Occipital lobe (tissue), 2 donors: Measurements from ENCODE around the gene TTC28. TPM values are rescaled to one million over a fixed set of nuclear protein-coding genes. Genes with fewer than 3 reads are reported as not detected.
A peak's percentile ranks its signal among the peaks of the same experiment; 100 is the strongest.

Experiments
- DNase-seq: peaks from one replicate; lab custom pipeline; 2025; lab: John Stamatoyannopoulos, UW
- total RNA-seq: library from RNA; depleted of rRNA; stranded (reverse); fragments of >200 nt; gene quantifications from one replicate; pipeline ENCODE4 v1.2.3, GENCODE V29; 2014

Gene TTC28
- total RNA-seq, 1 donor from 2014 or later, result 157 TPM

DNA sequence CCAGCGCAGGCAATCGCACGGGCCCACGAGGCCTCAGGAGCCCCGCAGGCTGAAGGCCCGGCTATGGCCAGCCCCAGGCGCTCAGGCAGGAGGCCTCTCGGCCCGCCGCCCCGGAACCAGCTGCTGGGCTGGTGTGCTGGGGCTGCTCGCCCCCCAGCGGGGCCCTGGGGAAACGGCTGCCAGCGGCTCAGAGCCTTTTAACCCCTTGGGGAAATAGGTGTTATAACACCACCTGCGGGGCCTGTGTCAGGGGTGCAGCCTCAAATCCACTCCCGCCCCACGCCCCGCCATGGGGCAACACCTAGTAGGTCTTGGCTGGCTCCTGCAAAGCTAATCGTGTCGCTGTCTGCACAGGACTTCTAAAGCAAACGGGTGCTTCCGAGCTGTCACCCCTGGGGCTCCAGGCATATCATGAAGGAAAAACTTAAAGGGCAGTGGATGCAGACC, 237.4 kb downstream of the TTC28 start:
- DNase-seq, result peak; percentile 60

DNA sequence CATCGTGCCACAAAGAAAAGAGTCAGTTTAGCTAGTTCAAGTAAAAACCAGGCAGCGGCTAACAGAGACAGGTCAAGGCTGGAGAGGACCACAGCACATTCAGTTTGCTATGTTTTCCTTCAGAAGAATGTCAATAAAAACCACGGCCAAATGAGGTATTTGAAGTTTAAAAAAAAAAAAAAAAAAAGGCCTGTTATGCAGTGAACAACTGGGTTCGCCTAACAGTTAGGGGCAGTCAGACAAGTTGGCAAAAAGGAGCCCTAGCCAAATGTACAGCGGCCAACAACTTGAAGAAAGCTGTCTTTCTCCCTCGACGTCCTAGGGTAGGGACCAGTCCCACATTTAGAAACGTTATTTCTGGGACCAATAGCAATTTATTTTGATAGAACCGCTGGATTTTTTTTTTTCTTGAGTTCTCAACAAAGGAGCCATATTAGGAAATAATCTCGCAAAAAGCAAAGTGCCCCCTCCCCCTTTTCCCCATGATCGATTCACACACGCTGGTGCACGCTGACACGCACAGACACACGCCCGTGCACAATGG, 237.8 kb downstream of the TTC28 start:
- no peak for DNase-seq

DNA sequence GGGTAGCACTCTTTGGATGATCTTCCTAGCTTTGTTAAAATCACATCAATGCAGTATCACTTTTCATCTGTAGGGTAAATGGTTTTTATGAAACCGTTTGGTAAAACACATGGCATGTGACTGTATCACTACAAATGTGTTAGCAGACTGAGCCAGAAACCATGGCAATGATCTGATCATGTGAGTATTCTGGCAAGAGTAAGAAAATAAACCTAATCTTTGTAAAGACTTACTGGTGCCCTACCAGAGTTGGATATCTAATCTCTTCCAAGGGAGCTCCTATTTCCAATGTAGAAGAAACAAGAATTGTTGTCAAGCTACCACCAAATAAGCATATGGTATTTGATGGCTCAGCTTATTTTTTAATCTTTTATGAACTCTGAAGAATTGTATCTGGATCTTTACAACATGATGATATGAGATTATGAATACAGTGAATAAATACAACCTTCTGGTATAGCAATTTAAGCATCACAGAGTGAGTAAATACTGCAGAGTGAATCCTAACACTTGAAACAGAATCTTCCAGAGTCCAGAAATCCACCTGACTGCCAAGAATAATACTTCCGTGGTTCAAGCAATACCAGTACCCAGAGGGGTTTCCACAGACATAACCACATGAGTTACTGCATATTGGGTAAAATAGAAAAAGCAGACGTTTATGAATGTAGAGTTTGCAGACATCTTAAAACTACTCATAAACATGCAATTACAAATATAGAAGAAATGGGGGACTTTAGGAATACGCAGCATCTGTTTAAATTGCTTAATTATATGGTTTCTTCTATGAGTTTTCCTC, 238.8 kb downstream of the TTC28 start:
- no peak for DNase-seq

DNA sequence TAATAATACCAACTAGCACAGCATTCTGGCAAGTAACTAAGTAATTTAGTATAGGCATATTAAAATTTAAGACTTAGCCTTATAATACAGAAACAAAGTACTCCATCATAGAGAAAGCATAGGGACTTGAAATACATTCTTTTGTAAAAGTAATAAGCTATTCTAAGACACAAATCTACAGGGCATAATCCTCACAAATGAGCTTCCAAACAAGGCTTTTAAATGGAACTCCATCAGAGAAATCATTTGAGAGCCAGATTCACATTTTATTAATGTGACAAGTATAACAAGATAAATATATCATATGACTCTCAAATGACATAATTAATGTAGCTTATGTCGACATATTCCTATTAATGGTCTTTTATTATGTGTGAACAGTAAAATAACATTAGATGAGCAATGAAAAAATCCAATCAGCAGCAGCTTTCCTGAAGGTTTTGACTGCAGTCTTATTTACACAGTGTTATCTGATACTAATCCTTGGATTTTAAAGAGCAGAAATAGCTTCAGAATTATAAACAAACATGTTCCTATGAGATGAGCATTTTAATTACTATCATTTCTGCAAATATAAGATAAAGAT, 241.4 kb downstream of the TTC28 start:
- no peak for DNase-seq

DNA sequence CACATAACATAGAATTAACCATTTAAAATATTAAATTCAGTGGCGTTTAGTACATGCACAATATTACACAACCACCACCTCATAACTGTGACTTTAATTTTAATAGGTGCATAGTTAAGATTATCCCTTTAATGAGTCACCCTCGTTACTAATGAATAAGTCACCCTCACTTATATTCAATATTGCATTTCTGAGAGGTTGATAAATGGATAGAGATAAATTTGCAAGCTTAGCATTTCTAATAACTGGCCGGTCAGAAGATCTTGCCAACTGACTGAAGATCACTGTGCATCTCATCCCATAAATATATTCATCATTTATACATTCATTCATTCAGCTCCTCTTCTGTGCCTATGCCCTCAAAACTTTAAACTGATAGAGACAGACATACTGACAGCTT, 243.7 kb downstream of the TTC28 start:
- no peak for DNase-seq

DNA sequence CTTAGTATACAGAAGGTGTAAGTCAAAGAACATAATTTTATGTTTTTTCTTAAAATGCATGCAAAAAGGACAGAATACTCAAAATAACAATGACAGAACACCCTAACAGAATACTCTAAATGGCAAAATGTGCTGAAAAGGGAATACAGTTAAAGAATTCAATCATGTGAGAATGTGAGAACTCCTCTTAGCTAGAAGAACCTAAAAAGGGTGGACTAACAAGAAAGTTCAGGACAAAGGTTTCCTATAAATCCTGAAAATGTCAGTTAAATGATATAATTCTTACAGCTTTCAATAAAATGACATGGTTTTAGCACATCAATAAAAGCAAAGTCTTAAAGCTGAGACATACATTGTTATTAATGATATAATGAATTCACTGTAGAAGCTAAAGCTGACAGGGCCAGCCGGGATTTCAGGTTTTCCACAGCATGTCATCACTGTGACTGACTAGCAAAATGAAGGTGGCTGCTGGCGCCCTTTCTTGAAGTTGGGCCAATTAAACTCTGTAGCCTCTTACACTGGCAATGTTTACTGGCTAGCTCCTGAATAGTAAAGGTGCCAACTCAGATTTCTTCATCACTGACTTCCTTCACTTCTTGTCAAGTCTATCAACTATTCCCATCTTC, 244.4 kb downstream of the TTC28 start:
- no peak for DNase-seq

DNA sequence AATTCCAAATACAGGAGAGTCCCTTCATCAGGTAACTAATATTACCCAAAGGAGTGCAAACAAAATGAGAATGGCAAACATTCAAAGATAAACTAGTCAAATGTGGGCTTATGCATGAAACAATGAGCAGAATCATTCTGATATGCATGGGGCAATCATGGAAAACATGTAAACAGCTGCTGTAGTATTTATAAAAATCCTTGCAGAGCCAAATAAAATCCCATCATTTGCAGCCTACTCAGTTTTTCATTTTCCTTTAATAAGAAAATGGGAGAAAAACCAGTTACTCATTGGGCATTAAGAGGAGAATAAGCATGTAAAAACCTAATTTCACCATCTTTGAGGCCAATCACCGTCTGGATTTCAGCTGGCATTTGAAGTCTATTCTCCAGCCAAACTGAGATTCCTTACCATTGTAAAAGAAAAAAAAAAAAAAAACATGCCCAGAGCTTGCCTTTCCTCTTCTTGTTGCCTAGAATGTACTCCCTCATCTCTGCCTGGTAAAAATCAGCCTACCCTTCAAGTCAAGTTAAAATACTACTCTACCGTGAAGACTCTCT, 249.1 kb downstream of the TTC28 start:
- DNase-seq, result no peak

DNA sequence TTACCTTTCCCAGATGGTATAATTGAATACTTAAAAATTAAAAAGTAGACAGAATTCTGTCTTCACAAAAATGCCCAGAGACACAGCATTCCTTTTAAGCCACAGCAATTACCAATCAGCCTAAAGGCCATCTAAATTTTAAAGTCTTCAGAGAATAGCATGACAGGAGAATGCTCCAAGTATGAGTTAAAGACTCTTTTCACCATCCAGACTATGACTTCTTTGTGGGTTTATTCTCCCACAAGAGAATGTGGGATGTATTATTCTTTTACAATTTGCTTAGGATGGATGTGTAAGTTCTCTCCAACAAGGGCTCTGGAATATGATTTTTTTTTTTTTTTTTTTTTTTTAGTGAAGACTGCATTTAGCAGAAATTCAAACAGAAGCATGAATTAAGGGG, 249.9 kb downstream of the TTC28 start:
- no peak for DNase-seq

DNA sequence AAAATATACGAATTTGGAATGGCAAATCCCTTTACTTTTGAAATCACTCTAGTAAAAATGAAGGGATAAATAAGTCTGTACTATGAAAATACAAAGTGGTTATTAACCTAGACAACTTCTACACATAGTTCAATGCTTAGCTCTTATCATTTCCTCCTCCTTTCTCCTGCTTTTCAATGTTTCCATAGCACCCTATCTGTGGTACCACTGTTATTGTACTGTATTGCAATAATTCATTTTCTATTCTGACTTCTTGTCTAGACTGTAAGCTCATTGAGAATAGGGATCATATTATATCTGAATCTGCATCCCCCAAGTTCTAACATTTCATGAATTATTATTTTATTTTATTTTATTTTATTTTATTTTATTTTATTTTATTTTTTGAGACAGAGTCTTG, 251.4 kb downstream of the TTC28 start:
- no peak for DNase-seq

DNA sequence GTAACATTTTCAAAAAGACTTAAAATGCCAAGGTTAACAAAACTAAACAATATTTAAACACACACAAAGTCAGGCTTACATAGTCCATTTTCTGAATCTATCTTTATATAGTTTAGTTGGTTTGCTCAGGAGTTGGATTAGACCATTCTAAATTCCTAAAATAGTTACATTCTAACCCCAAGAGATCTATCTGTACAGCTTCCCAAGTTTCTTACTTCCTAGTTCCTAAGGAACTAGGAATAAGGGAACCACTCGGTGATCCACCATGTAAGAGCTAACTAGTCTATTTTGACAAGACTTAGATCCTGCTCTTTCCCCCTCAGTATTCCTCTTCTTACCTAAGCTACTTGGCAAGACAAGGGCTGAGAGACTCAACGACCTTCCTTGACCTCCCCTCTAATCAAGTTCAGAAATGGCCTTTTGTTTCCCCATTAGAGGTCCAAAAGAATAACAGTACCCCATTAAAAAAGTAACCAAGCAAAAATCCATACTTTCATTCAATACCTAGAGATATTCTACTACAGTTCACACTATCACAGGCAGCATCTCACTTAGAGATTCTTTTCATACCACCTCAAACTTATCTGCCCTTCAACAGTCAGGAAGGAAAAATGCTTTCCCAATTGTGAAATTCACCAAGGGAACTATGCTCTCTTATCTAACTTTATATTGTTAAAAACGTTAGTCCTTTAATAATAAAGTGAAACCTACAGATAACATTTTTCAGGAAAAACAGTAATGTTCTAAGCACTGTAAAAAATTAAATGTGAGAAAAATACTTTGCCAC, 253.1 kb downstream of the TTC28 start:
- DNase-seq, result no peak

DNA sequence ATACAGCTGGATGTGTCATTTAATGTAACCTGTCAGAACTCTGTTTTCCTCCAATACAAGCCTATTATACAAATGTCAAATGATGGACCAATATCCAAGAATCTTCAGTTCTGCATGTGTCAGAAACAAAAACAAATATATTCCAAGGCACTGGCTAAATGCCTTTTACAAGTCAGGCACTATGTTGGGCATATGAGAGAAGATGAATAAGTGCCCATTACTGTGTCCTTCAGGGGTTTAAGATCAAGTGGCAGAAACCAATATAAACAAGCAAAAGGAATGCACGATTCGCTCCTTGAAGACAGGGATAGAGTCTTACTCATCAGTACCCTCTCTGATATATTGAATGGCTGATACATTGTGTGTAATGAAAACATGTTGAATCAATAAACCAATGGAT, 254.4 kb downstream of the TTC28 start:
- no peak for DNase-seq

DNA sequence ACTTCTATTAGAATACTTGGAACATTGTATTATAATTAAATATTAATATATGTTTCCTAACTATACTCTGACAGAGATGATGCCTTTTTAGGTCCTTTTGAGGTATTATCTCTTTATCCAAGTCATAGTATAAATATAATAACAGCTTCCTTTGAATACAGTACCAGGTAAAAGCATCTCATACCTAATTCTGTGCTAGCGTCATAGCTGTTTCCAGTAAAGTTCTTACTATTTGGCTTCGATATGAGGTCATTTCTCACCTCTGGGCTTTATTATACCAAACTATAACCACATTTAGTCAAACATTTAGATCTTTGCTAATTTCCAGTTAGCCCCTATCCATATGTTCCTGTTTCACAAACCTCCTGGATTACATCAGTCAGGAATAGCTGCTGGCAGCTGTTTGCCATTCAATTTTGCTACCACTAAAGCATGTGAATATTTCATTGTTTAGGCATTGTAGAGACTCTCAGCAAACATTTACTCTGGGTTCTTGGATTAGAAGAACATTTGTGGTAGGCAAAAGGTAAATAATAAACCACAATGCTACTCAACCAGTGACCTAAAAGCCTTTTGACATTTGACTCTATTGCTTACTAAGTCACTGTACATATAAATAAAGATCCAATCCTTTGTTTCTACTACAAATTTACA, 255.1 kb downstream of the TTC28 start:
- DNase-seq, result no peak

DNA sequence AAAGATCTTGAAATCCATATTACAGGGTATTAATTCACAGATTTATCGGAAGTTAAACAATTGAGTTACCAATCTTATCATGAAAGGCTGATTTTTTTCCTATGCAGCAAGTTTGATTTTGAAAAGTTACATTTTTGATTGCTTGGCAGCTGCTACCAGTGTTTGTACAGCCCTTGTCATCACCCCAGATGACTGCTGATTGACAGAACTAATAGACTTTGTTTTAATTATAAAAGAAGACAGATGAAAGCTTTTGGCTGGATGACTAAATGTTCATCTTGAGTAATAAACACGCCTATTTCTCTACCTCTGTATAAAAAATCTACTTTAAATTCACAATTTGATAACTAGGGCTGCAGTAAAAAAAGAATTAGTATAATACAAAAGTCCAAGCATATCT, 259.7 kb downstream of the TTC28 start:
- DNase-seq, result no peak

DNA sequence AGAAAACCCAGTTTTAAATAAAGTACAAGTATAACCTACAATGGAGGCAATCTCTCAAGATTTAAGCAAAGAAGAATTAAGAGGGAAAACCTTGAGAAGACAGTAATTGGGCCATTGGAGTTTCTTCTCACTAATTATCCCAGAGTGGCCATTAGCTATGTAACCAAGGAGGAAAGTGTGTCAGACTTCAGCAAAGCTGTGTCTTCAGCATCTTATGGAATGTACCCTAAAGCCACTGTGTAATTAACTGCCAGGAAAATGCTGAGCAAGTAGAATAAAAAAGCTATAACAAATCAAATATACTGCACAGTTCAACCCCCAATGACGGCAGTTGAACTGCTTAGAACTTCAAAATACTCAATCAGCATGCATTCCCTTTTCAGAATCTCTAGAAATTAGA, 261.6 kb downstream of the TTC28 start:
- DNase-seq, result no peak

DNA sequence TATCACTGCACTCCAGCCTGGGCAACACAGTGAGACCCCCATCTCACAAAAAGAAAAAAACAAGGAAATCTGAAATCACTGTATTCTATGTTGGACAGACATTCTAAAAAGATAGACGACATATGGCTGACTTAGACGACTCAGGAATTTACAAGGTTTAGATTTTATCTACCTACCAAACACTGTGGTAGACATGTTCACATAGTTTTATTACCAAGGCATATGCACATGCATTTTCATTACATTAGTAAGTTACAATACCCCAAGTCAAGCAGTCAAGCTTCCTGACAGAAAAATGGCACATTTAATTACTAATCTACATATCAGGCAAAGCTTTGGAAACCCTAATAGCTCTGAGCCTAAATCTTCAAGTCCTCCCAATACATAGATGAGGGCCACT, 262.2 kb downstream of the TTC28 start:
- no peak for DNase-seq

DNA sequence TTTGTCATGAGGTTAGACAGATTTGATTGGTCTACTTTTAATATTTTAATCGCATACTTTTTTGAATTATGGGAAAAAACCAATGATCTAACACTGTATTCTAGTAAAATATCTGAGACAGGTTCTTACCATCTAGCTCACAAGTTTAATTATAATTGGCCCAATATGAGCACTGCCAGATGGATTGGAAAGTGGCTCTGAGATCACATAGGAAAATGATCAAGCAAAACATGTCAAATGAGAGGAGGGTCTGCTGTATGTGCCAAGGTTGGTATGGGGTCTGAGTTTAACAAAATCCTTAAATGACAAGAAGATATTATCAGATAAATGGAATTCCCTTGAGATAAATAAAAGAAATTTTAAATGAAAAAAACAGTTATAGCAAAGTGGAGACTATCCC, 264.7 kb downstream of the TTC28 start:
- DNase-seq, result no peak

DNA sequence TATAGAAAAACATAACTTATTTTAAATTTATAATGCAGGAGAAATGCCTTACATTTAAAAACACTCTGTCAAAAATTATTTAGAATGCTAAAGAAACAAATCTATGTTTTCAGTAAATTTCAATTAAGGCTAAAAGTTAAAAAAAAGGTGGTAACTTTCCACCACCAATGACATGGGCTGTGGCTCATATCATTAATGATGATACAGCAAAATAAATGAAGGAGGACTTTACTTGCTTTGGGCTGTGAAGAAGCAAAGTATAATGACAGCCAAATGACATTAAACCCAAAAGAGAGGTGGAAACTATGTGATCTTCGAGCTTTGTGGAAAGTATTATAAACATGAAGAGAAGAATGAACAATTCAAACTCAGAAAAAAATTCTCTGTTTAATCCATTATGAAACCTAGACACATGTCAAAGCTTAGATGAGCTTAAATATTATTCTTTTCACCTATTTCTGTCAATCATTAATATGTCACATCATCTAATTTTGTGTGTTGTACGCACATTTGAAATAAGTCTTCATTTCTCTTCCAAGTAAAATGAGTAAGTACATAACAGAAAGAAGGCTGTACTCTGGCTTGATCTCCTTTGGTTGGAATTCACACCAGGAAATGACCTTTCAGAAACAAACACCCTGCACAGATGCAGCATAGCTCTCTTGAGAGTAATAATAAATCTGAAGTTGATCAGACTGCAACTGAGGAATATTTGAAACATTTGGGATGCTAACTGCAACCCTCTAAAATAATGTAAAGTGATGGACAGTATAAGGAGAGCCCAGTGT, 265.8 kb downstream of the TTC28 start:
- DNase-seq, result no peak

DNA sequence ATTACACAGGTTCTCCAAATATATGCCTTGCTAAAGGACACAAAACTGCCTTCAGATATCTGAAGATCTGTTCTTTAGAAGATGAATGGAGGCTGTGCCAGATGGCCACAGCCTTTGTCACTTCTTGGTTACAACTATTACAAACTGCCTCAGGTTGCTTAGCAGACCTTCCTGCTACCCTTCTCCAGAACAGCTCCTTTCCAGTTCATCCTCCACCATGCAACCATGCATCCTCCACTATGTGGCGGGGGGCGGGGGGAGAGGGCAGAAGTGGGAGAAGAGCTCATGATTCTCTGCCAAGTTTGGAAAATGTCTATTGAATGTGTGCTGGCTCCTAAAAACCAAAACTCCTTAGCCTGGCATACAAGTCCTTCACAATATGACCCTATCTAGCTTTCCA, 267.5 kb downstream of the TTC28 start:
- no peak for DNase-seq

DNA sequence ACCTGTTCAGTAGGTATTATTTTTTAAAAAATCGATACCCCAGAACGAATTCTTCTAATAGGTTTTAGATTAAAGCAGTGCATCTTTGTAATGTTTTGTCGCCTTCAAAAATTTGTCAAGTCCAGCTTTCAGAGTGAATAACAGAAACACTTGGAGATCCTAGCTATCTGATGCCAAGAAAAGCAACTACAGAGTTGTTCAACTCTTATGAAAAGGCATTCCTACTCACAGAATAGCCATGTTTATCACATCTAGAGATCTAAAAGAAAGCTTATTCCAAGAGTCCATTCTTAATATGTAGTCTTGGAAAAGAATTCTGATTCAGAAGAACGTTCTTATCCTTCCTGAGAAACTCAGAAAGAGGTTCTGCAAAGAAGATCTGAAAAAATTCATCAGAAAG, 268.5 kb downstream of the TTC28 start:
- no peak for DNase-seq
